T1000 (cell line): ENCODE measurements around the gene RNF222.
"Not testable (repeated sequence)": the region's sequence is repeated elsewhere in the genome, so short reads cannot be mapped to it uniquely, and the experiment has no call there.

ENCODE experiments used
- DNase-seq: peaks from one replicate; lab custom pipeline; 2025; ENCODE audit warnings: mixed read lengths; lab: John Stamatoyannopoulos, UW

Gene RNF222

DNA sequence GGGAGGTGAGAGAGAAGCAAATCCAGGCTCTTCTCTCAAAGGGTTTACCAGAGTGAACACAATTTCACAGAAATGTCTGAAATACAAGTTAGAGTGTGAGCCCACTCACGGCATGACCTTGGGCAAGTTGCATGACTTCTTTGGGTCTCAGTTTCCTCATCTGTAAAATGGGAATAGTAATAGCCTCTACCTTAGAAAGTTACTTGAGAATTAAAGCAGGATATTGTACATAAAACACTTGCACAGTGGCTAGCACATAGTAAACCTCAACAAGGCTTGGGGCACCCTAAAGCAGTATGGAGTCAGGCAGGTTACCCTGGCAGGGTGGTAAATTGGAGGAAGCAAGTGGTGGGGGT lies 13.2 kb upstream of the RNF222 start:
- DNase-seq, result no peak

DNA sequence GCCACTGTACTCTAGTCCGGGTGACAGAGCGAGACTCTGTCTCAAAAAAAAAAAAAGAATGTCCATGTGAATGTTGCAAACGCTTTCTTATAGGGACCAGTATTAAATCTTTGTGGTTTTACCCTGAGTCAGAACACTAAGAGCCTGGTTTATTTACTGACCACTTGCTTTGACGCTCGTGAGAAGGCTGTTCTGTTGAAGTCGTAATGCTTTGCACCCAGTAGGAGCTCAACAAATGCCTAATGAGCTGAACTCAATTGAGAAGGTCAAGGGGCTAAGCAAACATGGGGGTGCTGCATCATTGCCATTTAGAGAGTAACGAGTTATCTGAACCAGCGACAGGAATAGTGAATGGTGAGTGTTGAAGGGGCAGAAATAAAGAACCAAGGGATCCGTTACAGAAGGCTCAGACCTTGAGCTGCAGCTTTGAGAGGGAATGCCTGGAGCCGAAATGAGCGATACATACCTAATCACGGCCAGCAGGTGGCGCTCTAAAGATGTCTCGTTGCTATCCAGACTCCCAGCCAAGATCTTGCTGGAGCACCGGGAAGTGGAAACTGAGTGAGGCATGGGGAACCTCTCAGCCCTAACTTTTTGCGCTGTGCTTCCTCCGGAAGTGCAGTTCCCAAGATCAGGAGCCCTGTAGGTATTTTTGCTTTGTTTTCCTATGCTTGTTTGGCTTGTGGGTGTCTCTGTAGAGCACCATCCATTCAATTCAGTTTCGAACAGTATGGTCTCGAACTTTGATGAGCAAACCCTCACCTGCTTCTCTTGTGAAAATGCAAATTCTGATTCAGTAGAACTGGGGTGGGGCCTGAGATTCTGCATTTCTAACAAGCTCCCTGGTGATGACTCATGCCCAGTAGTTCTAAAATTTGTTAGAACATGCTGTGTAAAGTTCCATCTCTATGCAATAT lies 12.6 kb upstream of the RNF222 start:
- peak; percentile 66 for DNase-seq

DNA sequence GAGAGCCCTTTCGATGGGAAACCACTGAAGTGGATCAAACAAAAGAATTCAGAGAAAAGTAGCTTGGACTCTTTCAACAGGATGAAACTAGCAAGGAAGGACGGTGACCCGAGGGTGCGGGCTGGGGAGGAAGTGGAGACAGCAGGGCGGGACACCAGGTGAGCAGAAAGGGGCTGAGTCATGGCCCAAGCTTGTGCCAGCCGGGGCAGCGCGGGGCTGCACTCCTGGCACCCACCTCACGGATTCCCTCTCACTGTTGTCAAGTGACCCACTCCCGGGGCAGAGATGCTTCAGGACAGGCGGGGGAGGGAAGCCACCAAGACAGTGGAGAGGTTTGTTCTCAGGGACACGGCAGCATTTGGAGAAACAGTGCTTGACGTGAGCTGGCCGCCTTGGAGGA lies 10.7 kb upstream of the RNF222 start:
- no peak for DNase-seq

DNA sequence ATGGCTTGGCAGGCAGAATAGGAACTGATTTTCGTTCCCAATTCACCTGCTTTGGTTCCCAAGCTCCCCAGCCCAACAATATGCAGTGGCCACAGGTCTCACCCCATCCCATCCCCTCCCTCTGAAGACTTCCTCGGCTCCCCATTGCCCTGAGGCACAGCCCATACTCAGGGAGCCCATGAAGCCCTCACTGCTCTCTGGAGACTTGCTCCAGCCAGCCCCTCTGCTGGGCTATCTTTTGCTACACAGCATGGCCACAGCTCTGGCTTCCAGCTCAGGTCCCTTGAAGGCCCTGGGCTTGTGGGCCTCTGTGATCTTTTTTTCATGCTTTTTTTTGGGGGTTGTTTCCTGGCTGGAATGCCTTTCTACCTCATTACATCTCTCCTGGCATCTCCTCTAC lies 8.5 kb upstream of the RNF222 start:
- DNase-seq, result no peak

DNA sequence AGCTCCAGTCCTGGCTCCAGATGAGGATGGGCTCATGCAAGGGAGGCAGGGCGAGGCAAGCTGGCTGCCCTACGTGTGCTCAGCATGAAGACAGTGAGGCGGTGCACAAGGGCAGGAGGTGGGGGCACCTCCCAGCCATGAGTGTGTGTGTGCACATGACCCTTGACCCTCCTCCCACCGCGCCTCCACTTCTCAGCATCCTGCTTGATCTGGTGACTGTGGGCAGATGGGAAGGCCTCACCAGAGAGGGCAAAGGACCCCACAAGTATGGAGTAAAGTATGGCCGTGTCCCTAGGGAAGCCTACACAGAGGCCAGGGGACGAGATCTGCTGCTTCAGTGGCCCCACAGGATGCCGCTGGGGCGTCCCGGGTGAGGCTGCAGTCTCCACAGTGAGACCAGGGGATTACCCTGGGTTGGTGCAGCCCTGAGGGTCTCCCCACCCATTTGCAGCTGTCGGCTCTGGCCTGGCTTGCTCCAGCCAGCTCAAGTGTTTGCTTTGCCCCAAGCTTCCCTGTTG lies 7.9 kb upstream of the RNF222 start:
- no peak for DNase-seq

DNA sequence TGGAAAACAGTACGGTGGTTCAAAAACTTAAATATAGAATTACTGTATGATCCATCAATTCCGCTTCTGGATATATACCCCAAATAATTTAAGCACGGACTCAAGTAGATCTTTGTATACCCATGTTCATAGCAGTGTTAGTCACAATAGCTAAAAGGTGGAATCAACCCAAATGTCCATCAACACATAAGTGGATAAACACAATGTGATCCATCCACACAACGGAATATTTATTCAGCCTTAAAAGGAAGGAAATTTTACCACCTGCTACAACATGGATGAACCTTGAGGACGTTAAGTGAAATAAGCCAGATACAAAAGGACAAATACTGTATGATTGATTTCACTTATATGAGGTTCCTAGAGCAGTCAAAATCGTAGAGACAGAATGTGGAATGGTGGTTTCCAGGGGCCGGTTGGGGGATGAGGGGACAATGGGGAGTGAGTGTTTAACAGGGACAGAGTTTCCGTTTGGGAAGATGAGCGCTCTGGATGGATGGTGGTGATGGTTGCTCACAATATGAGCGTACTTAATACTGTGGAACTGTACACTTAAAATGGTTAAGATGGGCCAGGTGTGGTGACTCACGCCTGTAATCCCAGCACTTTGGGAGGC lies 5.4 kb upstream of the RNF222 start:
- no peak for DNase-seq

DNA sequence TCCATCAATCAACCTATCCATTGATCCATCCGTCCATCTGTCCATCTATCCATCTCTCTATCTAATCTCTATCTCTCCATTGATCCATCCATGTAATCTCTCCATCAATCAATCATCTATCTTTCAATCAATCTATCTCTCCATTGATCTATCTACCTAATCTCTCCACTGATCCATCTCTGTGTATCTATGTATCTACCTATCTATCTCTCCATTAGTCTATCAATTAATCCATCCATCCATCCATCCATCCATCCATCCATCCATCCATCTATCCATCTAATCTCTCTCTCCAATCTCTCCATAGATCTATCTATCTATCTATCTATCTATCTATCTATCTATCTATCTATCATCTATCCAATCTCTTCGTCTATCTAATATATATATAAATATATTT lies 3.5 kb upstream of the RNF222 start:
- DNase-seq, result no peak

DNA sequence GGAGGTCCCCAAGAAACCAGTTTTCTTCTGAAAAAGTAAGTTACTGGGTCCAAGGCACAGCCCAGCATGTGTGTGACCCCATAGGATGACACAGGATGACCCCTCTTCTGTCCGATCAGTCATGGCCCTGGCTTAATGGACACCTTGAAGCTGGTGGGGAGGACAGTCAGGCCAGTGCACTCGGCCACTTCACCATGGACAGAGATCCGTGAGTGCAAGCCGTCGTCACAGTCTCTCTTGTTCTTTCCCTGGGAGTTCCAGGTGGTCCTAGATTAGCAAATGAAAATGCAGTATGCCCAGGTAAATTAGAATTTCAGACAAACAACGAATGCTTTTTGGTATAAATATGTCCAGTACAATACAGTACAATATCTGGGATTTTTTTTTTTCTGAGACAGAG lies 1.4 kb upstream of the RNF222 start:
- no peak for DNase-seq

DNA sequence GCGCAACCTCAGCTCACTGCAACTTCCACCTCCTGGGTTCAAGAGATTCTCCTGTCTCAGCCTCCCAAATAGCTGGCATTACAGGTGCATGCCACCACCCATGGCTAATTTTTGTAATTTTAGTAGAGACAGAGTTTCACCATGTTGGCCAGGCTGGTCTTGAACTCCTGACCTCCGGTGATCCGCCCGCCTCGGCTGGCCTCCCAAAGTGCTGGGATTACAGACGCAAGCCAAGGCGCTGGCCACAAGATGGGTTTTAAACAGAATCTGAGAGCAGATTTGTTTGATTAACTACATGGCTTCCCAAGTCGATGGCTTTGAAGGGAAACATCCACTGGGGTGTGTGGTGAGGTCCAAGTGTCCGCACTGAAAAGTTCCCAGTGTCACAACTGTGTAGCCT lies 3.1 kb downstream of the RNF222 start:
- DNase-seq, result not testable (repeated sequence)

DNA sequence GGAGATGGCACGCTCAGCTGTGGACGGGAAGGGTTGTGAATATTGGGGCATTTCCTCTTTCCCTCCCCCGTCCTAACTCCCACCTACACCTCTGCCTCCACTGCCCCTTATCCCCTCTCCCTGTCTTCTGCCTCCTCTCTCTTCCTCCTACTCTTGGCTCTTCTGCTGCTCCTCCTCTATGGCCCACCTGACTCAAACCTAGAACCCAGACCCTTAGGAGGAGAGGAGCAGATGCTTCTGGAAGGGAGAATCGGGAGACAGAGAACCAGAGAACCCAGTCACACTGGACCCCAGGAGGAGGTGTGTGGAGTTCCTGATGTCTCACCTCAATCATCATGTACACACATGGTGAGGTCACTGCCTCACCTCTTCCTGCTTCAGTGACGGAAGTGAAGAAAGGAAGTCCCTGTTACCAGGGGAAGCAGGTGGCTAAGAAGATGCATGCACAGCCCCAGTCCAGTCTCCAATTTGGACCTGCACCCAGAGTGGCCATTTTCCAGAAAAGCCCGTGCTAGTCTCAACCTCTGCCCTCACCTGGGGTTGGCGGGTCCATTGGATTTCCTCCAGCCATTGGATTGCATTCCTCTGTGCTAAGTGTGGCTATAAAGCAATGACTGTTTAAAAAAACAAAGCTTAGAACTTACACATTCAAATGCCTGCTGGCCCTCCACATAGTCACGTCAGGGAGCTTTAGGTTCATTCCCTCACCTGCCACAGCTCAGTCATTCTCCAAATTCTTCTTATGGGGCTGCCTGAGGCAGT lies 4.0 kb downstream of the RNF222 start:
- DNase-seq, result no peak

DNA sequence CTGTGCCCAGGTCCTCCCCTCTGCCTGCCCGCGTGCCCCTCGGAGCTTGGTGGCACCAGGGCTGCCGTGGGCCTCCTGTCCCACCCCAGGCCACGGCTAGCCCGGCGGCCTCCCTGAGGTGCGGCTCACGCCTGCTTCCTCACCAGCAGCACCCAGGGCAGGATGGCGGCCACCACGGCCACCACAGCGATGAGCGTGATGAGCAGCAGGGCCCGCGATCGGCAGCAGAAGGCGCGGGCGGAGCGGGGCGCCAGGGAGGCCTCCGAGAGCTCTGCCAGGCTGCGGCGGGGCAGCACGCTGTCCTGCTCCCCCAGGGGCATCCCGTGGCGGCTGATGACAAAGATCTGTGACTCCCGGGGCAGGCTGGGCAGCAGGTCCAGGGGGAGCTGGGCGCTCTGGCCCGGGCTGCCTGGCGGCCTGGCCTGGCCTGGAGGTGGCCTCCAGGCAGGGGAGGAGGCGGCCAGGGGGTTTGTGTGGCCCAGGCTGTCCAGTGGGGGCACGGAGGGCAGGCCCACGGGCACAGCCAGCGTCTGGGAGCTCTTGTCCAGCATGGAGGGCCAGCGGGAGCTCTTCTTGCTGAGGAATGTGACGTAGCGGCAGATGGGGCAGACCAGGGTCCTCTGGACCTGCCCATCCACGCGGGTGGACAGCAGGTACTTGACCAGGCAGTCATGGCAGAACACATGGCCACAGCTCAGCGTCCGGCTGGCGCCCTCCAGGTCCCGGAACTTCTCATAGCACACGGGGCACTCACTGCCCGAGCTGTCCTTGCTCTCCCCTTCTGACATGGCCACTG lies 4.8 kb downstream of the RNF222 start:
- no peak for DNase-seq

DNA sequence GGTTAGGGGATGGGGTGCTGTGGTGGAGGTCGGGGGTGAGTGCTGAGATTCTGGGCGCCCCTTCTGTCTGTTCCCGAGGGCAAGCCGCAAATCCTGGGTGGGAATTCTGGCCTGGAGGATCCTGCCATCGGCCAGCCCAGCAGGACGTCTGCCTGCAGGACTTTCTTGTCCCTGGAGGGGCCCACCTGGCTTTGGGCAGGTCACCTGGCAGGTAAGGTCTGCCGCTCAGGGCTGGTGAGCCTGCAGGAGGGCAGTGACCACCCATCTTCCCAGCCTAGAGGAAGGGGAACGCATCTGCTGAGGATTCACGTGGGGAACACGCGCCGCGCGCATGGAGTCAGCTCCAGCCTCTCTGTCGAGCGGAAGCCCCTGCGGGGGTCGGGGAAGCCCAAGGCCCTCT lies 5.4 kb downstream of the RNF222 start:
- no peak for DNase-seq

DNA sequence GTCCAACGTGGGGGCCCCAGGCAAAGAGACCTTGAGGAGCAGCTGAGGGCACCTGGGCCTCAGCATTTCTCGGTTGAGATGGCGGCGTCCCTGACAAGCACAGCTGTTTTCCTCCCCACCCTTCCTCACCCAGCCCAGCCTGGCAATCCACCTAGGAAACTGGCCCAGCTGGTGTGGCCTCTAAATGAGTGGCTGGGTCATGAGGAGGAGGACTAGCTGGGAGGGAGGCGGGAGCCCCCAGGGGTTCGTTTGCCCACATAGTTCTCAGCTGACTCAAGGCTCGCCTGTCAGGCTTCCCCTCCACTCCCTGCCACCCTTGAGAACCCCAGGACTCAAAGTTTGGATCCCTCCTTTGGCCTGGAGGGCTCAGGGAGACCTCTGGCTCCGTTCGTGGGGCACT lies 5.9 kb downstream of the RNF222 start:
- peak; percentile 39 for DNase-seq

DNA sequence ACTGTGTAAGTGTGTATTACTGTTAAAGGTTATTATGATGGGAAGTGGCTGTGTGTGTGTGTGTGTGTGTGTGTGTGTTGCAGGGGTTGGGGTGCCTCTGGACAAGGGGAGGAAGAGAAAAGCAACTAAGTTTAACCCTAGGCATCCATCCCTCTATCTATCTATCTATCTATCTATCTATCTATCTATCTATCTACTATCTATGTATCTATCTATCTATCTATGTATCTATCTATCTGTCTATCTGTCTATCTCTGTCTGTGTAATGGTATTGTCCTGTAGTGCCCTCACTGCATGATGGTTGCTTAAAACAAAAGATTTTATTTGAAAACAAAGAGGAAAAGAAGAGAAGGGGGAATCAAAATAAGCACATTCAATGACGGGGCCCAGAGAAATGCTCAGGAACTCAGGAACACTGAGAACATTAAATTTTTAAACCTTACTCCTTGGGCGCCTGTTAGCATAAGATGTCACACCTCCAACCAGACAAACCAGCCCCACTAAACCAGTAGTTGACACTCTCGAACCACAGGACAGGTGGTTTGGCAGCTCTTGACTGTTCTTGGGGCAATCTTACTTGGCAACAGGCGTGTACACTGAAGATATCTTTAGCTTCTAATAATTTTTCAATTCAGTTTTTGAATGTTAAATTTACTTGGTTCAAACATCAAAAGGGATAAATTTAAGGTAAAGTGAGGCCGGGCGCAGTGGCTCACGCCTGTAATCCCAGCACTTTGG lies 9.5 kb downstream of the RNF222 start:
- DNase-seq, result no peak

DNA sequence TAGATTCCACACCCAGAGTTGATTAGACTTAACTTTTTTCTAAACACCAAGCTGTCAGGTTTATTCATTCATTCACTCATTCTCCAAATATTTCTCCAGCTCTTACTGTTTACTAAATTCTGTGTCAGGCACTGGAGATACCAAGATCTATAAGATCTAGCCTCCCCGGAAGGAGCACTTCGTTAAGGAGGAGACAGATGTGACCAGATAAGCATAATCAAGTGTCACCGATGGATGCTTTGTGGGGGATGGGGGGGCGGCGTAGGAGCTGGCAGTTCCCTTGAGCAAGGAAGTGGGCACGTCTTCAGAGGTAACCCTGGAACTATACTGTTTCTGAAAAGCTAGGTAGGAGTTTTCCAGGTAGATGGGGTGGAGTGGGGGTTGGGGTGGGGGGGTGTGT lies 10.8 kb downstream of the RNF222 start:
- DNase-seq, result no peak

DNA sequence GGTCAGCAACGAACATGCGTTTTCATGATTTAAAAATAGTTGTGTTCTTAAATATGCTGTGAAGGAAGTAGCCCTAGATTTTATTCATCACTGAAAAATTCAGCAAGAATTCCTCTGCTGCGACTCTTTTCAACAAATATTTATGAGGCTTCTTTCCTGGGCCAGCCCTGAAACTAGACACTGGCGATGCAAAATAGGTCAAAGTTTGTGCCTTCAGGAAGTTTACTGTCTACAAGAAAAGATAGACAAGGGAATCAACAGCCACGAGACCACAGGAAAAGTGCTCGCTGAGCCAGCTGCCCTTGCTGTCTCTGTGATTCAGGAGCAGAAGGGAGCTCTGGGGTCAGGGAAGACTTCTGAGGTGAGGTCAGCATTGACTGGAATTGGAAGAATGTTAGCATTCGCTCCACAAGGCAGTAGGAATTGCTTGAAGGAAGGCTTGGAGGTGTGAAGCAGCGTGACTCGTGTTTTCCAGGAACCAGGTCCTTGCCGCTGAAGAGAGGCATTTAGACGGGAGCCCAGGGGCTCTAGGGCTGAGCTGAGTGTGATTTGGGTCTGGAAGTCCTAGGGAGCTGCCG lies 12.7 kb downstream of the RNF222 start:
- peak; percentile 68 for DNase-seq

DNA sequence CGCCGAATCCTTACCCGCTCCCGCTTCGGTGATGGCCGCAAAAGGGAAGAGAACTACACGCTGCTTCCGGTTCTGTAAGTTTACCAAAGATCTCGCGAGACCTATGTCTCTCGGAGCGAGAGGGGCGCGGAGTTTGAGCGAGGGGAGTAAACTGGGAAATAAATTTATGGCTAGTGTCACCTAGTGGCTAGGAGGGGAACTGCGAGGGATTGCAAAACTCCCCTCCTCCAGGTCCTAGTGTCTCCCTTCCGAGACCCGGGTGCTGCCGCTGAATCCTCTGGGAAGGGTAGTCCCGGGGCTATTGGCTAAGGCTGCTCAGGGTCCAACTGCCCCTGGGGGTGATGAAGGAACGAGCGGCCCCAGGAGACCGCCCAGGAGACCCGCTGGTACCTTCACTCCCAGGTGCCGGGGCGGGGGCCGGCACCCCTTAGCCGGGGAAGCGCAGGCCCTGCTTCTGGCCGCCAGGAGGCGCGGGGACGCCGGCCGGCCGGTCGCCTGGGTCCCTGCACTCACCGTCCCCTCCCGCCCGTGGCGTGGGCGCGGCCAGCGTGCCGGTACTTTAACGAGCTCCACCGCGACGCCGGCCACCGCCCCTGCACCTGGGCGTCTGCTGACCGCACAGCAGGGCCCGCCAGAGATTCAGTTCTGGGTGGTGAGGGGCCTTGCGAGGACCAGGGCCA lies 14.3 kb downstream of the RNF222 start, which contains the start of gene RPL26:
Gene RPL26, minus strand, starts transcription at position 51 of the 680 bp plus-strand sequence. CDS start 883 bp downstream, outside the sequence.
- DNase-seq, result peak; percentile 95

DNA sequence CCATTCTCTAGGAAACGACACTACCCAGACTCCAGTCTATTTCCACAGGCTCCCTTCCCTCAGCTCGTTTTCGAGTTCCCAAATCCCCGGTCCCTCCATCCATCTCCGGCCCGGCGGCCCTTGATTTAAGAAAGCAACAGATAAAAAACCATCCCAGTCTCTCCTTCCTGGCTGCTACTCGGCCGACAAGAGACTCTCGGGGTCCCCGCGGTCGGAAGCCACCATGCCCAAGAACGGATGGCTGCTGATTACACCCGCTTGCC lies 14.8 kb downstream of the RNF222 start:
- DNase-seq, result no peak

DNA sequence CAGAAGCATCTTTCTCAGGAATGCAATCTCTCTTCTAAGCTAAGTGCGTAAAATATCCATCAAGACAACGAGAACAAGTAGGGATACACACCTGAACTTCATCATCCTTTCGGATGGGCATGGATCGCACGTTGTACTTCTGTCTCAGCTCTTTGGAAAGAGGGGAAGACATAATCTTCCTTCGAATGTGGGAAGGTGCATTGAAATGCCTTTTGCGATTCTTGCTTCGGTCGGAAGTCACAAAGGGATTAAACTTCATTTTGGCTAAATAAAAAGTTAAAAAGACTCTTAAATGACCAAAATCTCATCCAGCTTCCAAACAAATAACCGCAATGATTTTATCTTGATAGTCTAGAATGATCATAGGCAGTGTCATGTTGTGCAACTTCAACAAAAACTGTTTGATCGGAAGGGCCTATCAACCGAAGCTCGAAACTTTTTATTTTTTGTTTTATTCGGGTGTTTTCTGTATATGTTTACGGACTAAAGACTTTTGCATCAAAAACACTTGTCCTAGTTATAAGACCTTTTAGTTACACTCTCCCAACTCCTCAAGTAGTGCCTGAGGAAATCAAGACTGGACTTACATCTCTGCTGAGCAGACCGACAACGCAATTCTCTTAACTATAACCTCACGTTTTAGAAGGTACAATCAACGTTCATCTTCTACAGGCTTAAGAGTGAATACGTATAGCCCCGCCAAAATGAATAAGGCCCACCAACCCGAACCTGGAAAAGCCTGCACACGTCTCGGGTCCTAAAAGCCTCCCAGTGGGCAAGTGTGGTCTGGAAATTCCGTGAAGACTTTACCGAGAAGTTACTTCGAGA lies 15.4 kb downstream of the RNF222 start:
- DNase-seq, result no peak
